ENCODE measurements around the gene CT45A8. TPM values are rescaled to one million over a fixed set of nuclear protein-coding genes. Genes with fewer than 3 reads are reported as not detected.

The CT45A8 gene
- total RNA-seq (2022; extraction: Qiagen RNA extraction; ENCODE audit: low read depth) = not detected in 5 replicates

DNA sequence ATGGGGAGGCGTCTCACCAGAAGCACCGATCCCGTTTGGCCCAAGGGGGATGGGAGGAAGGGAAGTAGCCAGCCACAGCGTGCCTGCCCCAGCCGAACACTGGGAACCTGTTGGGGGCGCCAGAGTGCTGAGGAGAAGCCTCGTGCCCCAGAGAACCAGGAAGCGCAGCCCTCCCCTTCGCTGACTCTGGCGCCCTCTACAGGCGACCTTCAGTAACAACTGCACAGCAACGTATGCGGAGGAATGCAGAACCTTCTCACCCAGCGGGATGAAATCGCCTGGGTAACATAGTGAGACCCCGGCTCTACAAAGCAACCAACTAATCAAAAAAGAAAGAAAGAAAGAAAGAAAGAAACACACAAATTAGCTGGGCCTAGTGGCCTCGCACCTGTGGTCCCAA is at the start of gene CT45A8:
CT45A8 (minus strand) TSS at position 101 of the 400 bp plus-strand sequence. CDS start 3,755 bp downstream, outside the sequence.

GRCh38 chrX:135893294-135893817 is 39.0 kb upstream of the CT45A8 start, which contains the start of the genes CT45A10 and SAGE1:
Gene CT45A10 (minus strand): TSS chrX:135893444. CDS start chrX:135885344, 8,100 bp downstream.
Gene SAGE1 (plus strand): TSS chrX:135893716. CDS start chrX:135896243, 2,527 bp downstream.

GRCh38 chrX:135871712-135872111 is 17.4 kb upstream of the CT45A8 start, which contains the start of gene CT45A9:
Gene CT45A9 (minus strand): TSS chrX:135871812. CDS start chrX:135868061, 3,751 bp downstream.

DNA sequence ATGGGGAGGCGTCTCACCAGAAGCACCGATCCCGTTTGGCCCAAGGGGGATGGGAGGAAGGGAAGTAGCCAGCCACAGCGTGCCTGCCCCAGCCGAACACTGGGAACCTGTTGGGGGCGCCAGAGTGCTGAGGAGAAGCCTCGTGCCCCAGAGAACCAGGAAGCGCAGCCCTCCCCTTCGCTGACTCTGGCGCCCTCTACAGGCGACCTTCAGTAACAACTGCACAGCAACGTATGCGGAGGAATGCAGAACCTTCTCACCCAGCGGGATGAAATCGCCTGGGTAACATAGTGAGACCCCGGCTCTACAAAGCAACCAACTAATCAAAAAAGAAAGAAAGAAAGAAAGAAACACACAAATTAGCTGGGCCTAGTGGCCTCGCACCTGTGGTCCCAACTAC is 17.2 kb downstream of the CT45A8 start, which contains the start of gene CT45A7:
CT45A7 (minus strand) TSS at position 101 of the 400 bp plus-strand sequence. CDS start 3,747 bp downstream, outside the sequence.

DNA sequence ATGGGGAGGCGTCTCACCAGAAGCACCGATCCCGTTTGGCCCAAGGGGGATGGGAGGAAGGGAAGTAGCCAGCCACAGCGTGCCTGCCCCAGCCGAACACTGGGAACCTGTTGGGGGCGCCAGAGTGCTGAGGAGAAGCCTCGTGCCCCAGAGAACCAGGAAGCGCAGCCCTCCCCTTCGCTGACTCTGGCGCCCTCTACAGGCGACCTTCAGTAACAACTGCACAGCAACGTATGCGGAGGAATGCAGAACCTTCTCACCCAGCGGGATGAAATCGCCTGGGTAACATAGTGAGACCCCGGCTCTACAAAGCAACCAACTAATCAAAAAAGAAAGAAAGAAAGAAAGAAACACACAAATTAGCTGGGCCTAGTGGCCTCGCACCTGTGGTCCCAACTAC is 34.4 kb downstream of the CT45A8 start, which contains the start of gene CT45A2:
CT45A2 (minus strand) TSS at position 101 of the 400 bp plus-strand sequence. CDS start 3,747 bp downstream, outside the sequence.

DNA sequence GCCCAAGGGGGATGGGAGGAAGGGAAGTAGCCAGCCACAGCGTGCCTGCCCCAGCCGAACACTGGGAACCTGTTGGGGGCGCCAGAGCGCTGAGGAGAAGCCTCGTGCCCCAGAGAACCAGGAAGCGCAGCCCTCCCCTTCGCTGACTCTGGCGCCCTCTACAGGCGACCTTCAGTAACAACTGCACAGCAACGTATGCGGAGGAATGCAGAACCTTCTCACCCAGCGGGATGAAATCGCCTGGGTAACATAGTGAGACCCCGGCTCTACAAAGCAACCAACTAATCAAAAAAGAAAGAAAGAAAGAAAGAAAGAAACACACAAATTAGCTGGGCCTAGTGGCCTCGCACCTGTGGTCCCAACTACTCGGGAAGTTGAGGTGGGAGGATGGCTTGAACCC is 51.7 kb downstream of the CT45A8 start, which contains the start of gene CT45A6:
CT45A6 (minus strand) TSS at position 101 of the 400 bp plus-strand sequence. CDS start 3,794 bp downstream, outside the sequence.

Other genes starting within 250 kb of the CT45A8 start
- 0.11 TPM in 1 of 5 replicates, not detected in the others for gene CT45A1, start 140.9 kb downstream of the CT45A8 start, total RNA-seq (2022; extraction: Qiagen RNA extraction; ENCODE audit: low read depth)
- gene CT45A3, start 86.3 kb downstream of the CT45A8 start, total RNA-seq (2022; extraction: Qiagen RNA extraction; ENCODE audit: low read depth) = 0.24 to 0.32 TPM in 2 of 5 replicates, not detected in the others
- gene CT45A5, start 69.0 kb downstream of the CT45A8 start, total RNA-seq (2022; extraction: Qiagen RNA extraction; ENCODE audit: low read depth) = 0.05 TPM in 1 of 5 replicates, not detected in the others
- not detected in 5 replicates for gene CT45A6, start 51.8 kb downstream of the CT45A8 start, total RNA-seq (2022; extraction: Qiagen RNA extraction; ENCODE audit: low read depth)
- 0.07 TPM in 1 of 5 replicates, not detected in the others for gene CT45A2, start 34.5 kb downstream of the CT45A8 start, total RNA-seq (2022; extraction: Qiagen RNA extraction; ENCODE audit: low read depth)
- not detected in 5 replicates for gene CT45A7, start 17.3 kb downstream of the CT45A8 start, total RNA-seq (2022; extraction: Qiagen RNA extraction; ENCODE audit: low read depth)
- gene CT45A9, start 17.3 kb upstream of the CT45A8 start, total RNA-seq (2022; extraction: Qiagen RNA extraction; ENCODE audit: low read depth) = not detected in 5 replicates
- 0.27 to 0.37 TPM (median 0.29 TPM) in 3 of 5 replicates, not detected in the others for gene CT45A10, start 38.9 kb upstream of the CT45A8 start, total RNA-seq (2022; extraction: Qiagen RNA extraction; ENCODE audit: low read depth)
- 0.02 to 0.07 TPM (median 0.05 TPM) in 3 of 5 replicates, not detected in the others for gene SAGE1, start 39.2 kb upstream of the CT45A8 start, total RNA-seq (2022; extraction: Qiagen RNA extraction; ENCODE audit: low read depth)
- gene MMGT1, start 119.5 kb upstream of the CT45A8 start, total RNA-seq (2022; extraction: Qiagen RNA extraction; ENCODE audit: low read depth) = 15.2 to 16.8 TPM (median 15.9 TPM) in 5 replicates
- gene SLC9A6, start 130.9 kb upstream of the CT45A8 start, total RNA-seq (2022; extraction: Qiagen RNA extraction; ENCODE audit: low read depth) = 6.7 to 8.9 TPM (median 8.3 TPM) in 5 replicates